C4-2B (cell line): Measurements from ENCODE around the gene TXNRD1.

ENCODE experiments used
- H3K27ac ChIP-seq: fragments of 450-650 bp; 2 replicates; pipeline ENCODE4 v1.5.1; 2017
- ZFX ChIP-seq: fragments of 450-650 bp; IDR thresholded peaks from 2 replicates; pipeline ENCODE4 v1.6.1; 2017
- TF ChIP-seq, protein P1 (sequence below): fragments of 450-650 bp; conservative IDR thresholded peaks from 2 replicates; pipeline ENCODE4 v1.5.1; 2017; ENCODE audit warnings: mild to moderate bottlenecking

The TXNRD1 gene

GRCh38 chr12:104243971-104244370 is 28.4 kb downstream of the TXNRD1 start:
- TF ChIP-seq, protein P1, sequence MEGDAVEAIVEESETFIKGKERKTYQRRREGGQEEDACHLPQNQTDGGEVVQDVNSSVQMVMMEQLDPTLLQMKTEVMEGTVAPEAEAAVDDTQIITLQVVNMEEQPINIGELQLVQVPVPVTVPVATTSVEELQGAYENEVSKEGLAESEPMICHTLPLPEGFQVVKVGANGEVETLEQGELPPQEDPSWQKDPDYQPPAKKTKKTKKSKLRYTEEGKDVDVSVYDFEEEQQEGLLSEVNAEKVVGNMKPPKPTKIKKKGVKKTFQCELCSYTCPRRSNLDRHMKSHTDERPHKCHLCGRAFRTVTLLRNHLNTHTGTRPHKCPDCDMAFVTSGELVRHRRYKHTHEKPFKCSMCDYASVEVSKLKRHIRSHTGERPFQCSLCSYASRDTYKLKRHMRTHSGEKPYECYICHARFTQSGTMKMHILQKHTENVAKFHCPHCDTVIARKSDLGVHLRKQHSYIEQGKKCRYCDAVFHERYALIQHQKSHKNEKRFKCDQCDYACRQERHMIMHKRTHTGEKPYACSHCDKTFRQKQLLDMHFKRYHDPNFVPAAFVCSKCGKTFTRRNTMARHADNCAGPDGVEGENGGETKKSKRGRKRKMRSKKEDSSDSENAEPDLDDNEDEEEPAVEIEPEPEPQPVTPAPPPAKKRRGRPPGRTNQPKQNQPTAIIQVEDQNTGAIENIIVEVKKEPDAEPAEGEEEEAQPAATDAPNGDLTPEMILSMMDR = no peak
- no peak for TF ChIP-seq ZFX

GRCh38 chr12:104247698-104248097 is 32.1 kb downstream of the TXNRD1 start:
- no peak for TF ChIP-seq ZFX
- TF ChIP-seq, protein P1 = no peak
- H3K27ac ChIP-seq = no peak overlapping the region

More at GRCh38 chr12:104243971-104244370, 28.4 kb downstream of the TXNRD1 start:
- no peak overlapping the region for H3K27ac ChIP-seq

DNA sequence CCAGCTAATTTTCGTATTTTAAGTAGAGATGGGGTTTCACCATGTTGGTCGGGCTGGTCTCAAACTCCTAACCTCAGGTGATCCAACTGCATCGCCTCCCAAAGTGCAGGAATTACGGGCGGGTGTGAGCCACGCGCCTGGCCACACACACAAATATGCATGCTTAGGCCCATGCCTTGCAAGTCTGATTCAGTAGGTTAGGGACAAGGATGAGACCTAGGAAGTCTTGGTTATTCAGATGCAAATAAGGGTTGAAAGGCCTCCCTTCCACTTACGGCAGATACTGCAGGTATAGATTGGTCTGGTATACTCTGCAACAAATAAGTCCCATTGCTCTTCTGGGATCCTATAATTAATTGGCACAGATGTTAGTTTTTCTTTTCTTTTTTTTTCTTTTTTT is 32.9 kb downstream of the TXNRD1 start:
- H3K27ac ChIP-seq = no peak overlapping the region
- TF ChIP-seq, protein P1 = no peak
- no peak for TF ChIP-seq ZFX

- H3K27ac ChIP-seq = no peak overlapping the region
- TF ChIP-seq, protein P1 = no peak
- no peak for TF ChIP-seq ZFX
Measured at GRCh38 chr12:104249017-104249416, 33.4 kb downstream of the TXNRD1 start.

DNA sequence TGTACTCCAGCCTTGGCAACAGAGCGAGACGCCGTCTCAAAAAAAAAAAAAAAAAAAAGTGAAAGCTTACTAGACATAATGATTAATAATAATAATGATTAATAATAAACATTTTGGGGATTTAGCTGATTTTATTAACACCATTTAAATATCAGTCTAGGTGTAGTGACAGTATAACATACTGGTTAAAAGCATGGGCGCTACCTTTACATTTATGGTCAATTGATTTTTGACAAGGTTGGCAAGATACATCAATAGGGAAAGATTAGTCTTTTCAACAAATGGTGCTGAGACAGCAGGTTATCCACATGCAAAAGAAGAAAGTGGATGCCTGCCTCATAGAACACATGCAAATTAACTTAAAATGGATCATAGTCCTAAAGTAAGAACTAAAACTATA is 34.3 kb downstream of the TXNRD1 start:
- H3K27ac ChIP-seq = no peak overlapping the region
- no peak for TF ChIP-seq ZFX
- TF ChIP-seq, protein P1 = no peak

GRCh38 chr12:104250366-104251125 is 35.0 kb downstream of the TXNRD1 start:
- TF ChIP-seq ZFX = no peak
- TF ChIP-seq, protein P1 = no peak
- H3K27ac ChIP-seq = no peak overlapping the region

DNA sequence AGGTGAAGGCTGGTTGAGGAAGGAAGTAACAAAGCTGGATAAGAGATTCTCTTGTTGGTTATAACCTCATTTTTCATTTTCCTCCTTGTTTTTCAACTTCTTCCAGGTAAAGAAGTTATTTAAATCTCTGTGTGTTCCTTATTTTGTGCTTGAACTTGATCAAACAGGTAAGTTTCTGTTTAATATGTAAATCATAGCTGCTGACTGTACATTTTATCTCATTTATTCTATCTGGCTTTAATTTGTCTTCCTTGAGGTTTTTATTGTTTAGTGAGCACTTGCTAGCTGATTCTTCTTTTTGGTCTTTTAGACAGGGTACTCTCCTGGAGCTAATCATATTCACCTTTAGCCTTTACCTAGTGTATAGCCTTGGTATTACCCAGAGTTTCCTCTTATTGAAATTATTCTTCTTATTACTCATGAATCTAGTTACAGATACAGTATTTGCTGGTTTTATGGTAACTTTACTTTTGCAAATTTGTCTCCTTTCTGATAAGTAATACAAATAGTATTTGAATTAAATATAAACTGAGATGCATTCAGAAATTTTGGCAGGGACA is 42.4 kb downstream of the TXNRD1 start:
- no peak overlapping the region for H3K27ac ChIP-seq
- TF ChIP-seq ZFX = no peak
- TF ChIP-seq, protein P1 = no peak
